ENCODE measurements around the gene ITGAE.
"Not testable (repeated sequence)": the region's sequence is repeated elsewhere in the genome, so short reads cannot be mapped to it uniquely, and the experiment has no call there.

The ITGAE gene

DNA sequence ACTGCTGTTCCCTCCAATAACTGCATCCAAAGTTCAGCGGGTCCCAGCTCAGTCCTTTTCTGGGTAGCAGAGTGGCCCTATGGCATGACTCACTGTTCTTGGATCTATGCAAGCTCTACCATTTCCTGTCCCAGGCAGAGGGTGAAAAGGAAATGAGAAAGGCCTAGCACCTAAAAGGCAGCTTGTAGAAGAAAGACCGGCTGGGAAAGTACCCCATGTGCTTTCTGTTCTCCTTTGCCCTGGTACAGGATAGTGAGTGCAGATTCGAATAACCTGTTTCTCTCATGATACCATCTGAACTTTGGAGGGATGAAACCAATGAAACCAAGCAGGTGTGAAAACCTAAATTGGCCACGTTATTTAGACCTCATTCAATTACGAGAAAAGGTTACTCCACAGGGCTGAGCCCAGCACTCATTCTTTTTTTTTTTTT is 90.0 kb downstream of the ITGAE start (continued):
- TF ChIP-seq HOXD13 (CRISPR knock-in tag; IDR thresholded peaks at IDR 0.05; ENCODE audit: borderline replicate concordance) = no peak

DNA sequence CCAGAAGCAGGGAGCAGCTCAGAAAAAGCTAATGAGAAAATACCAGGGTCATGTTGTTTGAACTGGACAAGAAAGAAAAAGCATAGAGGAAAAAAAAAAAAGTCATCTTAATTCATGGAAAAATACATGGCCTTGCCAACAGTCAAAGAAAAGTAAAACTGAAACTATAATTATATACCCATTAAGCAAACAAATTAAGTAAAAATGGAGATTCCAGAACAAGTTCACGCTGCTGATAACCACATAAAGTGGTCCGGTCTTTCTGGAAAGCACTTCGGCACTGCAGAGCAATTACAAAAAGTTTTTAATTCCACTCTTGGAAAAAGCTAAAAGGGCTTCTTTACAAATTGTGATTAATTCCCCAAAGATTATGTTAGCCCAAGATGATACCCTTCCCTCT is 92.6 kb downstream of the ITGAE start:
- CTCF ChIA-PET = no interaction called here
- Histone ChIP-seq H3K4me3 (ENCODE audit: low read depth, low read length) (no peak overlapping the region), H3K27ac (ENCODE audit: extremely low read depth, low read depth, low read length) (no peak overlapping the region), H3K36me3 (ENCODE audit: control insufficient read depth in 2 of 2, insufficient read depth in 1 of 2, low read length in 2 of 2) (peaks cover 16 to 20% of the 10 kb centered on the region in 2 experiments), H3K9me3 (ENCODE audit: control insufficient read depth, insufficient read depth, low read depth, low read length) (no peaks in the 10 kb centered on the region), H3K4me1 (ENCODE audit: control insufficient read depth, insufficient read depth, low read length) (no peaks in the 10 kb centered on the region; the same call in 1 of the 2 replicates)
- TF ChIP-seq ZNF629 (tag by site-specific recombination; IDR thresholded peaks at IDR 0.05) (no peak), ZNF211 (tag by site-specific recombination; IDR thresholded peaks at IDR 0.05; ENCODE audit: low read depth) (no peak), KLF9 (tag by site-specific recombination; IDR thresholded peaks at IDR 0.05; ENCODE audit: low read depth) (no peak), MEIS1 (CRISPR knock-in tag; IDR thresholded peaks at IDR 0.05; ENCODE audit: borderline replicate concordance) (no peak), REPIN1 (tag by site-specific recombination; IDR thresholded peaks at IDR 0.05; ENCODE audit: low read depth) (no peak), ZNF202 (tag by site-specific recombination; IDR thresholded peaks at IDR 0.05; ENCODE audit: borderline replicate concordance) (no peak), ZNF37A (tag by site-specific recombination; IDR thresholded peaks at IDR 0.05) (no peak), ZNF624 (tag by site-specific recombination; IDR thresholded peaks at IDR 0.05) (no peak), ZNF76 (tag by site-specific recombination; IDR thresholded peaks at IDR 0.05; ENCODE audit: borderline replicate concordance, low read depth) (no peak), ZNF544 (tag by site-specific recombination; IDR thresholded peaks at IDR 0.05) (no peak), ZNF518A (tag by site-specific recombination; conservative IDR thresholded peaks at IDR 0.05; ENCODE audit: low read depth) (no peak), ZNF248 (tag by site-specific recombination; IDR thresholded peaks at IDR 0.05) (no peak)
- TF ChIP-seq, protein P1, sequence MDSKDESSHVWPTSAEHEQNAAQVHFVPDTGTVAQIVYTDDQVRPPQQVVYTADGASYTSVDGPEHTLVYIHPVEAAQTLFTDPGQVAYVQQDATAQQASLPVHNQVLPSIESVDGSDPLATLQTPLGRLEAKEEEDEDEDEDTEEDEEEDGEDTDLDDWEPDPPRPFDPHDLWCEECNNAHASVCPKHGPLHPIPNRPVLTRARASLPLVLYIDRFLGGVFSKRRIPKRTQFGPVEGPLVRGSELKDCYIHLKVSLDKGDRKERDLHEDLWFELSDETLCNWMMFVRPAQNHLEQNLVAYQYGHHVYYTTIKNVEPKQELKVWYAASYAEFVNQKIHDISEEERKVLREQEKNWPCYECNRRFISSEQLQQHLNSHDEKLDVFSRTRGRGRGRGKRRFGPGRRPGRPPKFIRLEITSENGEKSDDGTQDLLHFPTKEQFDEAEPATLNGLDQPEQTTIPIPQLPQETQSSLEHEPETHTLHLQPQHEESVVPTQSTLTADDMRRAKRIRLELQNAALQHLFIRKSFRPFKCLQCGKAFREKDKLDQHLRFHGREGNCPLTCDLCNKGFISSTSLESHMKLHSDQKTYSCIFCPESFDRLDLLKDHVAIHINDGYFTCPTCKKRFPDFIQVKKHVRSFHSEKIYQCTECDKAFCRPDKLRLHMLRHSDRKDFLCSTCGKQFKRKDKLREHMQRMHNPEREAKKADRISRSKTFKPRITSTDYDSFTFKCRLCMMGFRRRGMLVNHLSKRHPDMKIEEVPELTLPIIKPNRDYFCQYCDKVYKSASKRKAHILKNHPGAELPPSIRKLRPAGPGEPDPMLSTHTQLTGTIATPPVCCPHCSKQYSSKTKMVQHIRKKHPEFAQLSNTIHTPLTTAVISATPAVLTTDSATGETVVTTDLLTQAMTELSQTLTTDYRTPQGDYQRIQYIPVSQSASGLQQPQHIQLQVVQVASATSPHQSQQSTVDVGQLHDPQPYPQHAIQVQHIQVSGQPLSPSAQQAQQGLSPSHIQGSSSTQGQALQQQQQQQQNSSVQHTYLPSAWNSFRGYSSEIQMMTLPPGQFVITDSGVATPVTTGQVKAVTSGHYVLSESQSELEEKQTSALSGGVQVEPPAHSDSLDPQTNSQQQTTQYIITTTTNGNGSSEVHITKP (tag by site-specific recombination; IDR thresholded peaks at IDR 0.05) = no peak
- POLR2A ChIA-PET = interaction anchor here (1.1 kb wide), 1 partner anchor 8 kb away, joined by 3 read pairs; no protein-coding TSS in a partner anchor

- not testable (repeated sequence) for H3K9me3 ChIP-seq (ENCODE audit: control insufficient read depth, insufficient read depth, low read depth, low read length); H3K4me3 ChIP-seq (ENCODE audit: low read depth, low read length); H3K4me1 ChIP-seq (ENCODE audit: control insufficient read depth, insufficient read depth, low read length); H3K27ac ChIP-seq (ENCODE audit: extremely low read depth, low read depth, low read length)
- ChIA-PET POLR2A (interaction anchor here (1.7 kb wide), 1 partner anchor 17 kb away, joined by 4 read pairs; no protein-coding TSS in a partner anchor), CTCF (interaction anchor here (0.7 to 1.7 kb wide), 4 partner anchors 14 to 144 kb away, joined by 3 to 8 read pairs (median 4); no protein-coding TSS in a partner anchor)
- peaks cover 0 to 11% of the 10 kb centered on the region in 2 experiments; a peak in 1 of 3 replicates for H3K36me3 ChIP-seq (ENCODE audit: control insufficient read depth in 2 of 2, insufficient read depth in 1 of 2, low read length in 2 of 2)
Observed at GRCh38 chr17:3705718-3705984, 95.3 kb downstream of the ITGAE start.

All from HEK293 (cell line).